Transverse colon (tissue), 4 donors: ENCODE measurements around the gene GNG12. TPM values are rescaled to one million over a fixed set of nuclear protein-coding genes. Genes with fewer than 3 reads are reported as not detected.

Experiments
- DNase-seq: peaks from one replicate; pipeline ENCODE4 v3.0.0-alpha.2; 2019
- H3K27ac ChIP-seq, 4 donors: fragments of 200-600 bp; sonication (generic); 2 replicates each; pipeline ENCODE4 v1.5.1; 2016 to 2018; ENCODE audit warnings: inconsistent platforms in 4 of 4
- H3K27me3 ChIP-seq: fragments of 200-600 bp; sonication (generic); 2 replicates; pipeline ENCODE4 v1.5.1; 2017; ENCODE audit warnings: inconsistent platforms
- H3K36me3 ChIP-seq, 4 donors: fragments of 200-600 bp; sonication (generic); 2 replicates each; pipeline ENCODE4 v1.5.1; 2017 to 2019; ENCODE audit warnings: inconsistent platforms in 4 of 4
- H3K4me1 ChIP-seq, 4 donors: fragments of 200-600 bp; sonication (generic); 2 replicates each; pipeline ENCODE4 v1.5.1; 2017 to 2020; ENCODE audit warnings: inconsistent platforms in 4 of 4
- H3K4me3 ChIP-seq, 4 donors: fragments of 200-600 bp; sonication (generic); 1 replicate in 1 of 4; 2 replicates in 3 of 4; pipeline versions ENCODE4 v1.5.1 to v1.6.1; 2017 to 2019; ENCODE audit warnings: inconsistent platforms in 4 of 4
- H3K9me3 ChIP-seq, 2 donors: fragments of 200-600 bp; sonication (generic); 2 replicates each; pipeline ENCODE4 v1.5.1; 2017 to 2019; ENCODE audit warnings: inconsistent platforms in 2 of 2
- EP300 ChIP-seq: sonication (generic); formaldehyde crosslinking; IDR thresholded peaks from one replicate; pipeline ENCODE4 v1.6.1; 2017; ENCODE audit warnings: antibody characterized with exemption, low read depth
- POLR2A ChIP-seq: fragments of 450-650 bp; IDR thresholded peaks from one replicate; pipeline ENCODE4 v1.6.1; 2016; ENCODE audit warnings: antibody characterized with exemption, mild to moderate bottlenecking, moderate library complexity
- POLR2AphosphoS5 ChIP-seq, 3 donors: sonication (generic); formaldehyde crosslinking; IDR thresholded peaks; one replicate each; pipeline ENCODE4 v1.6.1; 2016; ENCODE audit warnings: antibody characterized with exemption in 3 of 3
- WGBS, 2 donors: methylation state at CpG; one replicate each; pipeline ENCODE4 v1.1.5; 2018; ENCODE audit warnings: low coverage in 1 of 2; 5-methylcytosine and 5-hydroxymethylcytosine counted together
- in situ Hi-C, 4 donors: fragments of 200-750 bp; cut with MboI; loops; one replicate each; pipeline versions ENCODE4 v1.15.0 to v1.15.1; 2017; ENCODE audit warnings: low sequenced_read_pairs in 3 of 4, low pct_ligation_motif_present in 1 of 4, low pct_unique_long_range_greater_than_20kb in 1 of 4
- intact Hi-C: fragments of 100-400 bp; cut with DNase I; formaldehyde crosslinking; loops from one replicate; pipeline ENCODE4 v1.15.1; 2023; ENCODE audit warnings: low total_unique reads
- total RNA-seq, 4 donors: library from RNA; depleted of rRNA; stranded (reverse); fragments of >200 nt; gene quantifications; one replicate each; pipeline ENCODE4 v1.1.0, GENCODE V29; 2016
- TF ChIP-seq, protein P1 (sequence below), 5 experiments: fragments of 200-600 bp in 3 of 5; fragments of 450-650 bp in 2 of 5; sonication (generic) in 3 of 5; IDR thresholded peaks; 1 replicate in 2 of 5; 2 replicates in 3 of 5; pipeline ENCODE4 v1.5.1; 2016 to 2017; ENCODE audit warnings: antibody characterized with exemption in 5 of 5, inconsistent platforms in 3 of 5, mild to moderate bottlenecking in 2 of 5, moderate library complexity in 1 of 5

The GNG12 gene
- total RNA-seq, 4 donors from 2014 or later, result 19.1 to 180 (median 112) TPM

DNA sequence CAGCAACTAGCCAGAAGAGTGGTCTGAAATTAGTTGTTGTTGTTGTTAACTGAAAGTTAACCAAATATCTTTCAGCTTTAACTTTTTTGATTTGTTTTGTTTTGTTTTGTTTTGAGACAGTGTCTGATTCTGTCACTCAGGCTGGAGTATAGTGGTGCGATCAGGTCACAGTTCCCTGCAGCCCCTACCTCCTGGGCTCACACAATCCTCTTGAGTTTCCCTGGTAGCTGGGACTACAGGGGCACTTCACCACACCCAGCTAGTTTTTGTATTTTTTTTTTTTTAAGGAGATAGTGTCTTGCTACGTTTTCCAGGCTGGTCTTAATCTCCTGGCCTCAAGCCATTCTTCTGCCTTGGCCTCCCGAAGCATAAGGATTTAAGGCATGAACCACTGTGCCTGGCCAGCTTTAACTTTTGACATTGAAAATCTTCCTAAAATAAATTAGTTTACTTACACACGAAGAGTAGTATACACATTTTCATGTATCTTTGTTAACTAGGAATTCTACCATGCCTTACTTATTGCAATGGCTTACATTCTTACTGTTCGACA is 45.0 kb downstream of the GNG12 start:
- Histone ChIP-seq H3K27ac (peak overlapping the region in 1 of 4 donors; percentile 6), H3K36me3 (no peaks in the 10 kb centered on the region), H3K4me3 (no peak overlapping the region), H3K4me1 (peaks cover 0 to 28% (median 4%) of the 10 kb centered on the region in 4 donors), H3K27me3 (no peaks in the 10 kb centered on the region), H3K9me3 (no peaks in the 10 kb centered on the region)
- TF ChIP-seq POLR2A (no peak), POLR2AphosphoS5 (IDR thresholded peaks at IDR 0.05) (no peak), EP300 (no peak)
- TF ChIP-seq, protein P1, sequence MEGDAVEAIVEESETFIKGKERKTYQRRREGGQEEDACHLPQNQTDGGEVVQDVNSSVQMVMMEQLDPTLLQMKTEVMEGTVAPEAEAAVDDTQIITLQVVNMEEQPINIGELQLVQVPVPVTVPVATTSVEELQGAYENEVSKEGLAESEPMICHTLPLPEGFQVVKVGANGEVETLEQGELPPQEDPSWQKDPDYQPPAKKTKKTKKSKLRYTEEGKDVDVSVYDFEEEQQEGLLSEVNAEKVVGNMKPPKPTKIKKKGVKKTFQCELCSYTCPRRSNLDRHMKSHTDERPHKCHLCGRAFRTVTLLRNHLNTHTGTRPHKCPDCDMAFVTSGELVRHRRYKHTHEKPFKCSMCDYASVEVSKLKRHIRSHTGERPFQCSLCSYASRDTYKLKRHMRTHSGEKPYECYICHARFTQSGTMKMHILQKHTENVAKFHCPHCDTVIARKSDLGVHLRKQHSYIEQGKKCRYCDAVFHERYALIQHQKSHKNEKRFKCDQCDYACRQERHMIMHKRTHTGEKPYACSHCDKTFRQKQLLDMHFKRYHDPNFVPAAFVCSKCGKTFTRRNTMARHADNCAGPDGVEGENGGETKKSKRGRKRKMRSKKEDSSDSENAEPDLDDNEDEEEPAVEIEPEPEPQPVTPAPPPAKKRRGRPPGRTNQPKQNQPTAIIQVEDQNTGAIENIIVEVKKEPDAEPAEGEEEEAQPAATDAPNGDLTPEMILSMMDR (IDR thresholded peaks at IDR 0.05), result no peak
- in situ Hi-C loops, result no loop called here
- DNase-seq, result no peak
- intact Hi-C loops, result no loop called here
- WGBS, 2 donors, result 48 to 61% methylated on average over 5 of the region's 5 CpGs

- H3K4me3 ChIP-seq, result no peak overlapping the region
- no peaks in the 10 kb centered on the region for H3K27me3 ChIP-seq
- no peaks in the 10 kb centered on the region for H3K9me3 ChIP-seq
- 99 to 100% methylated on average over 1 to 2 of the region's 2 CpGs for WGBS, 2 donors
- in situ Hi-C loops (no loop called here), intact Hi-C loops (no loop called here)
- TF ChIP-seq POLR2AphosphoS5 (IDR thresholded peaks at IDR 0.05), result no peak
- TF ChIP-seq POLR2A, result no peak
- TF ChIP-seq, protein P1 (IDR thresholded peaks at IDR 0.05), result no peak
- no peak for TF ChIP-seq EP300
- H3K4me1 ChIP-seq, result peaks cover 0 to 25% (median 4%) of the 10 kb centered on the region in 4 donors
- no peak for DNase-seq
- H3K36me3 ChIP-seq, result no peaks in the 10 kb centered on the region
- no peak overlapping the region for H3K27ac ChIP-seq
These were observed 45.5 kb downstream of the GNG12 start for GRCh38 chr1:67787746-67788145.

DNA sequence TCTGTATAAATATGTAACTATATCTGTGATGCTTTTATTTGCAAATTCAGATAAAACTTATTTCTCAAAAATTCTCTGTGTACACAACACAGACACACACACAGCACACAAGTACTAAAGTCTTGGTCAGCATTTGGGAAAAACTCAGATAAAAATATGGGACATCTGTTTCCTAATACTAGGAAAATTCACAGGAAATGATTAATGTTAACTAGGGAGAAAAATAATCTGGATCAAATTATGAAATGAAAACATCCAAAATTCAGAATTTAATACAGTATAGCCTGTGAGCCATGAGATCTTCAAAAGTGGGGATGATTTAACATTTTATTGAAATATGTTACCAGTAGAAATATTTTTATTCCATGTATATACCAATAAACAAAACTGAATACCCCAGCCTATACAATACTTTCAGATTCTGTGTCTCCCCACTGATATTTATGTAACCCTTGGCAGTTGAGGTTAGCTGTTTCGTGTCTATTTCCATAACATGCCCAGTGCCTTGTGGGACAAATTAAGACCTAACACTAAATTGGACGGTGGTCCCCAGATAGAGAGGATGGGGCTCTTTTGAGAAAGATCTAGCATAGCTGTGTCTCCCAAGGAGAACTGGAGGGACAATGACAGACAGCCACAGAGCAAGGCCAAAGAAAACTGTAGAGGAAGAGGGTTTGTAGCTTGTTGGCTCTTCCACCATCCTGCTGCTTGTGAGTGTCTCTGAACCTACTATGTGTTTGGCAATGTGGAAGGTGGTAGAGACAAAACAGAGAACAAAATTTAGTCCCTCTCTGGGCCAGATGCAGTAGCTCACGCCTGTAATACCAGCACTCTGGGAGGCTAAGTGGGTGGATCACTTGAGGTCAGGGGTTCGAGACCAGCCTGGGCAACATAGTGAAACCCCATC is 47.2 kb downstream of the GNG12 start:
- DNase-seq, result no peak
- 72% methylated on average over 4 of the region's 4 CpGs; no CpG with 5 or more reads in 1 of the 2 donors for WGBS, 2 donors
- Histone ChIP-seq H3K36me3 (no peaks in the 10 kb centered on the region), H3K27ac (no peak overlapping the region), H3K9me3 (no peaks in the 10 kb centered on the region), H3K4me3 (no peak overlapping the region), H3K27me3 (no peaks in the 10 kb centered on the region), H3K4me1 (peaks cover 0 to 14% (median under 1%) of the 10 kb centered on the region in 4 donors)
- intact Hi-C loops (no loop called here), in situ Hi-C loops (no loop called here)
- TF ChIP-seq EP300 (no peak), POLR2A (no peak), POLR2AphosphoS5 (IDR thresholded peaks at IDR 0.05) (no peak)
- TF ChIP-seq, protein P1 (IDR thresholded peaks at IDR 0.05), result no peak

- peaks cover 0 to 11% (median 0%) of the 10 kb centered on the region in 4 donors for H3K4me1 ChIP-seq
- TF ChIP-seq POLR2AphosphoS5 (IDR thresholded peaks at IDR 0.05) (no peak), POLR2A (no peak), EP300 (no peak)
- TF ChIP-seq, protein P1 (IDR thresholded peaks at IDR 0.05), result no peak
- H3K36me3 ChIP-seq, result no peaks in the 10 kb centered on the region
- in situ Hi-C loops, result no loop called here
- H3K27ac ChIP-seq, result no peak overlapping the region
- H3K9me3 ChIP-seq, result no peaks in the 10 kb centered on the region
- DNase-seq, result no peak
- 83 to 89% methylated on average over 5 to 6 of the region's 6 CpGs for WGBS, 2 donors
- intact Hi-C loops, result no loop called here
- no peak overlapping the region for H3K4me3 ChIP-seq
- H3K27me3 ChIP-seq, result no peaks in the 10 kb centered on the region
These were observed 48.6 kb downstream of the GNG12 start for GRCh38 chr1:67784545-67785186.
